Left cardiac atrium (tissue), 4 donors: Measurements from ENCODE around the gene DHX35. TPM values are rescaled to one million over a fixed set of nuclear protein-coding genes. Genes with fewer than 3 reads are reported as not detected.
"Not testable (repeated sequence)": the region's sequence is repeated elsewhere in the genome, so short reads cannot be mapped to it uniquely, and the experiment has no call there.

ENCODE experiments used
- ATAC-seq, 2 donors: fragments of 200-7000 bp; cut with Tn5 transposase; one replicate each; pipeline ENCODE4 v1.9.1; 2020; ENCODE audit warnings: mild to moderate bottlenecking in 2 of 2, moderate library complexity in 2 of 2
- DNase-seq: peaks from one replicate; pipeline ENCODE4 v3.0.0-alpha.2; 2020
- intact Hi-C, 2 donors: fragments of 100-400 bp; cut with DNase I; formaldehyde crosslinking; loops; one replicate each; pipeline versions ENCODE4 v1.14.1 to v1.15.1; 2022 to 2023
- total RNA-seq, 2 donors: library from RNA; stranded (reverse); fragmentation: NEBNext Ultra II Directional; extraction: Animal tissue kit (Norgen Biotek cat#: 25700); gene quantifications; one replicate each; pipeline ENCODE4 v1.2.1, GENCODE V29; 2021
- donor health status: DM: no; HTN: yes; CAD: no.
- donor health status: DM: no; HTN: yes; CAD: no; lungs with severe emphysema.
- donor health status: DM: yes; HTN: yes; CAD: no.
- donor health status: Dilated cardiomyopathy.

The DHX35 gene
- total RNA-seq, 2 donors from 2014 or later = 8.8 to 12.4 TPM

DNA sequence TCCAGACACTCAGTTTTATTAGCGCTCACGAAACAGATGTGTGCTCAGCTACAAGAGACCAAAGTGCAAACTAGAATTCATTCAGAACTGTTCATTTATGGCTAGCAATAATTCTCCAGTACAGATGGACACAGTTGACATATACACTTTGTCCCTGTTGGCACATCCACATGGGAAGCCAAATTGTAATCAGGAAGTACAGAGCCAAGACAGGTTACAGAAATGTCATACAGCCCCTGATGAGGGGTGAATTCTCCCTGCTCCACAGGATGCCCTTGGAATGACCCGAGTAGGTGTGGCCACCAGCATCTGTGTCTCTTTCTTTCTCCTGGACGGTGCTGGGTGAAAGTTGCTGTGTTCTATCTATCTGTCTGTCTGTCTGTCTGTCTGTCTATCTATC, 7.6 kb downstream of the DHX35 start:
- ATAC-seq = peak; percentile 12 to 44
- intact Hi-C loops = no loop called here
- DNase-seq = no peak

GRCh38 chr20:38970302-38970701, 8.2 kb downstream of the DHX35 start:
- DNase-seq = no peak
- peak; percentile 42 to 61 for ATAC-seq

DNA sequence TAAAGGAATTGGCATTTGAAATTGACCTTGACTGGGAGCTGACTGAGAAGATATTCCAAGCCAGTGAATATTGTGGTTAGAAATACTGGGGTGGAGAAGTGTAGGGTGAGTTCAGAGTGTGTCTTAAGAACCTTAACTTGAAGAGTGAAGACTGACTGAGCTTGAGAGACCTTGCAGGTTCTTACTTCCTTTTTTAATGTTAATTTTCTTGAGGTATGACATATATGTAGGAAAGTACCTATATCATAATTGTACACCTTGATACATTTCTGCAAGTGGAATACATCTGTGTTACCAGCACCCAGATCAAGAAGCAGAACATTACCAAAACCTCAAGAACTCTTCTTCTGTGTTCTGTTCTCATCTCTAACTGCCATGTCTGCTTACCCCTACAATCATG, 11.0 kb downstream of the DHX35 start:
- DNase-seq (no peak), ATAC-seq (no peak)
- intact Hi-C loops = no loop called here

More at GRCh38 chr20:38970302-38970701, 8.2 kb downstream of the DHX35 start:
- intact Hi-C loops = no loop called here

DNA sequence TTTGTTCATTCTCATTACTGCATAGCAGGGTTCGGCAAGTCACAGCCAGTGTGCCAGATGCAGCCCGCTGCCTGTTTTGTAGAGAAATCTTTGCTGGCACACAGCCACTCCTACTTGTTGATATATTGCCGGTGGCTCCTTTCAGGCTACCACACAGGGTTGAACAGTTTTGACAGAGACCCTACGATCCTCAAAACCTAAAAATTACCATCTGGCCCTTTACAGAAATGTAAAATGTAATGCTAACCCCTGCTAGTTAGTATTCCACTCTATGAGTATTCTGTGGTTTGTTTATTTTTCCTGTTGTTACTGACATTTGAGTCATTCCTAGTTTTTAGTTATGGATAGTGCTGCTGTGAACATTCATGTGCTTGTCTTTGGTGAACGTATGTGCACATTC, 11.5 kb downstream of the DHX35 start:
- intact Hi-C loops = no loop called here
- peak; percentile 35 to 61 for ATAC-seq
- DNase-seq = peak; percentile 48

DNA sequence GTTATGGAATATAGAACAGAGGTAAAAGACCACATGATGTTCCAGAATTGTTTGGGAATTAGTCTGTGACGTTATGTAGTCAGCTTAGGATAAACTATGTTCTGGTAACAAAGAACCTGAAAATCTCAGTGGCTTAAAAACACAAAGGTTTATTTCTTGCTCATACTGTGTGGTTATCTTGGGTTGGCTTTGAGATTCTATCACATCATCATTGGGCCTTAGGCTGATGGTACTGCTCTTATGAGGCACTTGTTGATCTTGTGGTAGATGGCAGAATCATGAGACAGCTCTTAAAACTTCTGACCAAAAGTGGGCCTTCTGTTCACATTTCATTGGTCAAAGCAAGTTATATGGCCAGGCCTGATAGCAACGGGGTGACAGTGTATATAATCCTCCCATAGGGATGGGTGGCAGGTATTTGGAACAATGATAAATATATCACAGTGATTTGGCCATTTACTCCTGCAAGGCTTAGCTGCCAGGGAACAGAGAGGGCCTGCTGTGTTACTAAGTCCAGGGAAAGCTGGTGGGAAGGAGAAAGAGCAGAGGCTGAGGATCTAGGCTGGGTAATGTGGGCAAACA, 13.5 kb downstream of the DHX35 start:
- intact Hi-C loops = no loop called here
- no peak for DNase-seq
- no peak for ATAC-seq

DNA sequence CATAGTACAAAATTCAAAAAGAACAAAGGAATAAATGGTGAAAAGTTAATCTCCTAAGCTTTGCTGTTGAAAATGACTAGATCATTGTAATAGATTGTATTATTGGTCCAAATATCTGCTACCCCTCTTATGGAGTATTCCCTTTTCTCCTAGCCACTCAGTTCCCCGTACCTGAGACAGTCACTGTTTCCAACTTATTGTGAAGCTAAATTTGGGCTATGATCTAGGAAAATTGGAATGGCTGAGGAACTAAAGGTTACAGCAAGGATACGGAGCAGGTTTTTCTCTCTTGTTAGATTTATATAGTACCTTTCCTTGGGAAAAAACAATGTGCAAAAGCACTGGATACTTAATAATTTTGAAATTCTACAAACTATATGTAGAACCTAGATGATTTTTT, 17.3 kb downstream of the DHX35 start:
- no peak for ATAC-seq

GRCh38 chr20:38979842-38980241, 17.7 kb downstream of the DHX35 start:
- DNase-seq = no peak
- ATAC-seq = no peak
- intact Hi-C loops = no loop called here

More for the DNA sequence above, 17.3 kb downstream of the DHX35 start:
- DNase-seq = no peak
- intact Hi-C loops = no loop called here

- intact Hi-C loops = no loop called here
- ATAC-seq (no peak), DNase-seq (no peak)
Measured at GRCh38 chr20:38982291-38982690, 20.1 kb downstream of the DHX35 start.

DNA sequence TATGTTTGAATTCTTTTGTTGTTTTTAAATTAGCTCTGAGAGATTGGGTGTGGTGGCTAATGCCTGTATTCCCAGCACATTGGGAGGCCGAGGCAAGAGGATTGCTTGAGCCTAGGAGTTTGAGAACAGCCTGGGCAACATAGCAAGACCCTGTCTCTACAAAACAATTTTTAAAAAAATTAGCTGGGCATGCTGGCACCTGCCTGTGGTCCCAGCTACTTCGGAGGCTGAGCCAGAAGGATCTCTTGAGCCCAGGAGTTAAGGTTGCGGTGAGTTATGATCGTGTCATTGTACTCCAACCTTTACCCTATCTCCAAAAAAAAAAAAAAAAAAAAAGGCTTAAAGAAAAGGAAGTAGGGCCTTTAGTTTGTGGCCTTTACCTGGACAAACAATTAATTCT, 22.9 kb downstream of the DHX35 start:
- no peak for ATAC-seq
- no peak for DNase-seq
- intact Hi-C loops = no loop called here

DNA sequence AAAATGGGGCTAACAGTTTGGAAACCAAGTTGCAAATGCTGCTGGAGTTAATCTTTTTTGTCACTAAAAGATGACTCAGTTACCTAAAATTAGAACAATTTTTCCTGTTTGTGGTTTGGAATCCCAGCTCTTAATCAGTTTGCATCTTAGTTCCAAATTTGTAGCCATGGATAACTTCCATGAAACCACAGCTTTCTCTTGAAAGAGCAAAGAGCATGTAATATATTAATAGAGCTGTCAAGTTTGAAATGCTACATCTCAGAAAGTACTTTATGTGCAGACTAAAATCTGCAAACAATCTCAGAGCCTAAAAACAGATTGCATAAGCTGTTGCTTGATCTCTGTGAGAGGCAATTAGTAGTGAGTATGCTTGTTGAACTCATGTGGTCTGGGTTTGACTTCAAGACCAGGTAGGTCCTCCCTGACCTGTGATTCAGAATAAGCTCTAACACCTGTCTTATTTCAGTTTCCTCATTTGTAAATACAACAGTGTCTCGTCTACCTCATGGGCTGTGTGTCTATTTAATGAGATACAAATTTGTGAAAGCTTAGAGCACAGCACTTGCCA, 23.5 kb downstream of the DHX35 start:
- ATAC-seq (peak; percentile 81), DNase-seq (no peak)

DNA sequence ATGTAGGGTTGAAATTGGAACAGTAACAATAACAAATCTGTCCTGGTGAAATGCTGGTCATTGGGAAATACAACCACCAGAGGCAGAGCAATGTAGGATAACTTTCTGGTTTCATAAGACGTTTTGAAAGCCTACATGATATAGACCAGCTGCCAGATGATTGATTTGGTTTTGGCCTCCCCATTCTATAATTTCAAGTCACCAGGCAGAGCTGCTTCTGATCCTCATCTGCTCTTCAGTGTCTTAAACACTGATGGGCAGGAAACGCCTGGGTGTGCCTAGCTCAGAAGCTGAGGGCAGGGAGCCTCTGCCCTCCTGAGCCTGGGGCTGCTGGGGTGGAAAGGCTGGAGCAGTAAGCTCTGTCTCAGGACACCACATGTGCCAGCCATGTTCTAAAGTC, 24.5 kb downstream of the DHX35 start:
- intact Hi-C loops = no loop called here
- ATAC-seq (peak in 1 of 2 donors; percentile 14), DNase-seq (no peak)

More for the DNA sequence above, 23.5 kb downstream of the DHX35 start:
- intact Hi-C loops = no loop called here

- ATAC-seq (no peak), DNase-seq (no peak)
- intact Hi-C loops = no loop called here
Measured at GRCh38 chr20:38987777-38988176, 25.6 kb downstream of the DHX35 start.

- intact Hi-C loops = no loop called here
- no peak for DNase-seq
- no peak for ATAC-seq
Measured at GRCh38 chr20:38990728-38991127, 28.6 kb downstream of the DHX35 start.

DNA sequence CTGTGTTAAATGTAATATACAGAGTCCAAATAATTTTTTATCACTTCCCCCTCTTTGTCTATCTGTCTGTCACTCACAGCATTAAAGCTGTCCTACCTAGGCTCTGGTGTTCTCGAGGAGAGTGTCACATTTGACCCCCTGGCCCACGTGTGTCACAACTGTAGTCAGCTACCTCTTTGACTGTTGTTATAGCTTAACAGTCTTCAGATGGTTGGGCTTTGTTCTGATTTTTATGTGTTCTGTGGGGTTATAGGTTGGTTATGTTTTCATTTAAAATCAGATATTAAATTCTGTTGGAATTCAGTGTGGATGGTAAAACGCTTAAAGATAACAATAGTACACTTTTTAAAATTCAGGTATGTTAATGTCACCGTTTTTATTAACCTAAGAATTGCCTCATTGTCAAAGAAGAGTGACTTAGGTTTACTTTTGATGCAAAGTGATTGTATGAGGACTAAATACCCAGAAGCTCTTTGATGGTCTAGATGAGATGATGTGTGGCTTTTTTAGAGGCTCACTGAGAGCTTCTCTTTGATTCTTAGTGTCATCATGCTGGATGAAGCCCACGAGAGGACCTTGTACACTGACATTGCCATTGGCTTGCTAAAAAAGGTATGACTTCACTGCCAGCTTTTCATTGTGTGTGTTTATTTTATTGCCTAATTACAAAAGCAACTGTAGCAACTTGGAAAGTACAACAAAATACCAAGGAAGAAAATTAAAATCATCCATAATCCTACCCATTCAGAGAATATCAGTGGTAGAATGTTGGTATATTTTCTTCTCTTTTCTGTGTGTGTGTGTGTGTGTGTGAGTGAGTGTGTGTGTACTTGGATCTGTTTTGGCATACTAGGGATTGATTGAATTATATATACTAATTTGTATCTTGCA, 29.9 kb downstream of the DHX35 start:
- no peak for ATAC-seq
- intact Hi-C loops = no loop called here
- no peak for DNase-seq

GRCh38 chr20:38995536-38996044, 33.4 kb downstream of the DHX35 start:
- ATAC-seq = no peak
- DNase-seq = no peak
- intact Hi-C loops = no loop called here

DNA sequence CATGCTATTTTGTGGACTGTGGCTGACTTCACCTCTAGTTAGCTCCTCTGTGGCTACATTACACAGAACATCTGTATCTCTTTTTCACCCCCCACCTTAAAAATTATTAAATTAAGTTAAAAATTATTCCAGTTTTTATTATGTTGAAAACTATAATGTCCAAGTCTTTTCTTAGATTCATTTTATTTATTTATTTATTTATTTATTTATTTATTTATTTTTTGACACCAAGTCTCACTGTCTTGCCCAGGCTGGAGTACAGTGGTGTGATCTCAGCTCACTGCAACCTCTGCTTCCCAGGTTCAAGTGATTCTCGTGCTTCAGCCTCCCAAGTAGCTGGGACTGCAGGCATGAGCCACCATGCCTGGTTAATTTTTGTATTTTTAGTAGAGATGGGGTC, 34.7 kb downstream of the DHX35 start:
- intact Hi-C loops, ATAC-seq, DNase-seq: not testable (repeated sequence)

DNA sequence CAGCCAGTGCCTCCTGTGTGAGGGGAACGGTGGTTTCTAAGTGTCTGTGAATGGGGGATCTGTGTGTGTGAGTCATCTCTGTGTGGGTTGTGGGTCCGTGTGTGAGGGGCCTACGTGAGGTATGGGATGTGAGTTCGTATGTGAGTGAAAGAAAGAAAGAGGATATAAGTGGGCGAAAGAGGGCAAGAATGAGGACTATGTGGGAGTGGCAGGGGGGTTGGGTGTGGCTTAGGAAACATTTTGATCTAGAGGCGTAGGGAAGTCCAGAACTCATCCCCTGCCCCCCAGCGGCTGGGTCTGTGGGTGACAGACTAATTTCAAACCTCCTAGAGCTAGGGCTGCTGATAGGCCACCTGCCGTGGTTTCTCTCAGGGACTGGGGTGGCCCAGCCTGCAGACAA, 35.5 kb downstream of the DHX35 start:
- no peak for DNase-seq
- ATAC-seq = no peak
- intact Hi-C loops = no loop called here

GRCh38 chr20:38999217-38999616, 37.1 kb downstream of the DHX35 start:
- DNase-seq (no peak), ATAC-seq (no peak)
- intact Hi-C loops = no loop called here

DNA sequence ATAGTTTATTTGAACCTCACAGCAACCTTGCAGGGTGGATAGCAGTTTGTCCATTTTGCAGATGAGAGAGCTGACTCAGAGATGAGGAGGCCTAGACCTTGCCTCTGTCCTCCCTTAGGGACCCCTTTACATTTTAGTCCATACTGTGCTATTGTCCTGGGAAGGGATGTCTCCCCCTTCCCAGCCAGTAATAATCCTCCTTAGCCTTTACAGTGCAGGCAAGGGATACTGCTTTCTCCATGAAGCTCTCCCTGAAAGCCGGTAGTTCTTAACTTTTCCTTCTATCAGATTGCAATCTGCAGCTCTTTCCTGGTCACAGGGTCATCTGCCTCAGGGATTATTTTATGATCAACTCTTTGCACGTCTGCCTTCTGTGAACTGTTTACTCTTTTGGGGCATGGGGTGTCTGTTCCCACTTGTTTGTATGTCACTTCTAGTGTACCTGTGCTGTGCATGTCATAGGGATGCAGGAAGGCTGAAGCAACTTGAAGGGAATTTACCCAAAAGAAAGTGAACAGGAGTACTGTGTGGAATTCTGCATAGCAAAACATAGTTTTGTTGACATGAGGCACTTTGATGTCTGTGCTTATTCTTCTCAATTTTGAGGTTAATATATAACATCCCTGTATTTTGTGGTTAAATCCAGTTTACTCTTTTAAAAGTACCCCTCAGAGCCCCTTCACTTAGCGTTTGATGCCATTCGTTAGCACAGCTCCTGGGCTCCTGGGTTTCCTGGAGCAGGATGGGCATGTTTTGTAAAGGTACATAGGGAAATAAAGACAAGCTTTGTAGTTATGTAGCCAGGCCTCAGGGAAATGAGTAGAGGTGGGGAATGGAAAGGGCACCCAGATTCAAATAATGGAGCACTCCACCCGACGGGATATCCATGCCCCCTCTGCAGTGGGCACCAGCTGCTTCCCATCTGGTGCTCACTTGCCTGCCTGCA, 38.1 kb downstream of the DHX35 start:
- ATAC-seq (no peak), DNase-seq (no peak)
- intact Hi-C loops = no loop called here
